Measurements from ENCODE around the gene UBE3A. TPM values are rescaled to one million over a fixed set of nuclear protein-coding genes. Genes with fewer than 3 reads are reported as not detected.

Gene UBE3A
- total and polyA plus RNA-seq, 9 of the 15 experiments (the other 6 are each of a cell fraction or from before 2014, with no cell fraction given): 29.3 to 103 (median 60.2) TPM

GRCh38 chr15:25381579-25381978 lies 57.2 kb downstream of the UBE3A start:
- POLR2A ChIA-PET: no interaction called here
- TF ChIP-seq CREB3 (tag; conservative IDR thresholded peaks at IDR 0.05; ENCODE audit: low read depth) (no peak), ZNF124 (CRISPR knock-in tag; IDR thresholded peaks at IDR 0.05) (no peak), RBM15 (IDR thresholded peaks at IDR 0.05; ENCODE audit: insufficient read depth, low read length) (no peak), RAD51 (IDR thresholded peaks at IDR 0.05; ENCODE audit: borderline replicate concordance, low read depth) (no peak), HCFC1 (IDR thresholded peaks at IDR 0.05; ENCODE audit: low read depth, low read length) (no peak), TCF3 (CRISPR knock-in tag; IDR thresholded peaks at IDR 0.05) (no peak), ELK3 (CRISPR knock-in tag; IDR thresholded peaks at IDR 0.05) (no peak), NR4A1 (CRISPR knock-in tag; IDR thresholded peaks at IDR 0.05) (no peak), NR4A1 (tag; IDR thresholded peaks at IDR 0.05) (no peak), KDM5B (IDR thresholded peaks at IDR 0.05; ENCODE audit: insufficient replicate concordance, low read depth, low read length) (no peak), HEY1 (CRISPR knock-in tag; IDR thresholded peaks at IDR 0.05; ENCODE audit: borderline replicate concordance) (no peak), ZNF354B (CRISPR knock-in tag; IDR thresholded peaks at IDR 0.05) (no peak), ZNF655 (CRISPR knock-in tag; IDR thresholded peaks at IDR 0.05) (no peak), KLF1 (tag; IDR thresholded peaks at IDR 0.05) (no peak)
- TF ChIP-seq, protein P1, sequence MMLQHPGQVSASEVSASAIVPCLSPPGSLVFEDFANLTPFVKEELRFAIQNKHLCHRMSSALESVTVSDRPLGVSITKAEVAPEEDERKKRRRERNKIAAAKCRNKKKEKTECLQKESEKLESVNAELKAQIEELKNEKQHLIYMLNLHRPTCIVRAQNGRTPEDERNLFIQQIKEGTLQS (IDR thresholded peaks at IDR 0.05): no peak
- TF ChIP-seq, protein P1 (CRISPR knock-in tag; conservative IDR thresholded peaks at IDR 0.05): no peak
- TF ChIP-seq, protein P2, sequence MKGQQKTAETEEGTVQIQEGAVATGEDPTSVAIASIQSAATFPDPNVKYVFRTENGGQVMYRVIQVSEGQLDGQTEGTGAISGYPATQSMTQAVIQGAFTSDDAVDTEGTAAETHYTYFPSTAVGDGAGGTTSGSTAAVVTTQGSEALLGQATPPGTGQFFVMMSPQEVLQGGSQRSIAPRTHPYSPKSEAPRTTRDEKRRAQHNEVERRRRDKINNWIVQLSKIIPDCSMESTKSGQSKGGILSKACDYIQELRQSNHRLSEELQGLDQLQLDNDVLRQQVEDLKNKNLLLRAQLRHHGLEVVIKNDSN (CRISPR knock-in tag; IDR thresholded peaks at IDR 0.05): no peak
- H2AFZ ChIP-seq (ENCODE audit: low read depth, low read length): no peak overlapping the region
- H3K36me3 ChIP-seq (ENCODE audit: control insufficient read depth, insufficient read depth, low read length): peaks cover 47% of the 10 kb centered on the region
- peaks cover 98% of the 10 kb centered on the region for H3K79me2 ChIP-seq (ENCODE audit: control insufficient read depth, insufficient read depth, low read length)
- no peak overlapping the region for H3K27ac ChIP-seq (ENCODE audit: extremely low read depth, low read depth, low read length)
- H3K27me3 ChIP-seq (ENCODE audit: control insufficient read depth in 2 of 2, insufficient read depth in 2 of 2, low read length in 2 of 2): no peaks in the 10 kb centered on the region
- H3K4me1 ChIP-seq (replicated peaks in 1 of 2; ENCODE audit: control insufficient read depth in 2 of 2, insufficient read depth in 2 of 2, low read length in 2 of 2): no peaks in the 10 kb centered on the region; a peak in 1 of 5 replicates
- in situ Hi-C loops (cut with MboI) (no loop called here), intact Hi-C loops (cut with micrococcal nuclease) (no loop called here)
- no peak overlapping the region for H3K4me2 ChIP-seq (ENCODE audit: insufficient read depth, low read length)
- no peak overlapping the region for H3K9ac ChIP-seq (ENCODE audit: insufficient read depth in 1 of 2, low read depth in 2 of 2, low read length in 2 of 2)
- WGBS (ENCODE audit: insufficient coverage, low coverage, missing lambda C conversion rate): 81% methylated on average over 5 of the region's 5 CpGs
- DNase-seq (ENCODE audit: extremely low read depth in 1 of 4, low spot score in 3 of 4) (no peak), FAIRE-seq (no peak), ATAC-seq (no peak)
- H4K20me1 ChIP-seq (replicated peaks; ENCODE audit: control insufficient read depth, insufficient read depth, low read length): no peaks in the 10 kb centered on the region
- CTCF ChIA-PET (ENCODE audit: low intra/inter-chr PET ratio): no interaction called here
- no TSS peak for BruUV-seq (replicated peaks)
- H3K9me1 ChIP-seq (ENCODE audit: control insufficient read depth, insufficient read depth, low read length): no peaks in the 10 kb centered on the region
- no peaks in the 10 kb centered on the region for H3K9me3 ChIP-seq (replicated peaks; ENCODE audit: control insufficient read depth, insufficient read depth, low read depth, low read length)
- no peak overlapping the region for H3K4me3 ChIP-seq
